Measurements from ENCODE around the gene HHAT. TPM values are rescaled to one million over a fixed set of nuclear protein-coding genes. Genes with fewer than 3 reads are reported as not detected.

The HHAT gene
- total and polyA plus RNA-seq, 2 donors (not counting 3 experiments of a cell fraction or from before 2014, with no cell fraction given), result 2.4 to 4.3 TPM

GRCh38 chr1:210496063-210496462, 167.4 kb downstream of the HHAT start:
- Histone ChIP-seq H3K27me3 (ENCODE audit: control insufficient read depth in 2 of 2, insufficient read depth in 2 of 2, low read length in 2 of 2) (no peaks in the 10 kb centered on the region), H3K9me3 (replicated peaks; ENCODE audit: control insufficient read depth, insufficient read depth, low read length) (no peaks in the 10 kb centered on the region), H2AFZ (ENCODE audit: low read depth, low read length) (no peak overlapping the region), H3K36me3 (ENCODE audit: control insufficient read depth in 2 of 2, extremely low read depth in 1 of 2, insufficient read depth in 2 of 2, low read length in 2 of 2) (no peaks in the 10 kb centered on the region), H3K27ac (ENCODE audit: insufficient read depth, low read depth, low read length) (no peak overlapping the region), H3K4me3 (replicated peaks in 1 of 3; ENCODE audit: insufficient read depth in 1 of 3, low read depth in 1 of 3, low read length in 3 of 3) (no peak overlapping the region), H3K9ac (replicated peaks; ENCODE audit: extremely low read depth, insufficient read depth, low read length) (no peak overlapping the region), H3K4me2 (ENCODE audit: insufficient read depth, low read length) (no peak overlapping the region), H3K9me1 (replicated peaks; ENCODE audit: control insufficient read depth, extremely low read depth, insufficient read depth, low read length) (no peaks in the 10 kb centered on the region), H3K79me2 (ENCODE audit: control insufficient read depth, insufficient read depth, low read length) (no peaks in the 10 kb centered on the region), H4K20me1 (replicated peaks; ENCODE audit: control insufficient read depth, extremely low read depth, insufficient read depth, low read length) (no peaks in the 10 kb centered on the region), H3K4me1 (ENCODE audit: control insufficient read depth, extremely low read depth, insufficient read depth, low read length) (no peaks in the 10 kb centered on the region)
- FAIRE-seq, result no peak
- dilution Hi-C loops (cut with MboI; ENCODE audit: extremely low pct_ligation_motif_present, low sequenced_read_pairs) (no loop called here), intact Hi-C loops (cut with micrococcal nuclease) (no loop called here)
- ChIA-PET POLR2A (no interaction called here), CTCF (no interaction called here)
- BruUV-seq (replicated peaks), result no TSS peak
- TF ChIP-seq GATA2 (IDR thresholded peaks at IDR 0.05; ENCODE audit: insufficient read depth, insufficient read length, low read depth, low read length), result no peak
- TF ChIP-seq MAX (IDR thresholded peaks at IDR 0.05; ENCODE audit: insufficient read depth, insufficient read length), result no peak
- TF ChIP-seq POLR2A (IDR thresholded peaks at IDR 0.05; ENCODE audit: low read depth, low read length), result no peak
- no peak for TF ChIP-seq CTCF (IDR thresholded peaks at IDR 0.05; ENCODE audit: extremely low read depth in 1 of 2, insufficient read depth in 1 of 2, low read depth in 1 of 2, low read length in 2 of 2)
- no peak for TF ChIP-seq MYC (IDR thresholded peaks at IDR 0.05; ENCODE audit: low read depth, low read length)
- TF ChIP-seq JUN (IDR thresholded peaks at IDR 0.05; ENCODE audit: borderline replicate concordance, insufficient read depth, insufficient read length, low read depth), result no peak
- no peak for TF ChIP-seq EZH2 (IDR thresholded peaks at IDR 0.05; ENCODE audit: borderline replicate concordance, low read depth, low read length, severe bottlenecking)
- TF ChIP-seq FOS (IDR thresholded peaks at IDR 0.05; ENCODE audit: borderline replicate concordance, insufficient read depth, low read length), result no peak
- TF ChIP-seq POLR2AphosphoS5 (IDR thresholded peaks at IDR 0.05; ENCODE audit: insufficient read depth, low read depth, low read length), result no peak
- no peak for DNase-seq (ENCODE audit: low read depth, low spot score)
